ENCODE results near the gene ZNF518A.

The ZNF518A gene

GRCh38 chr10:96129387-96130325 lies at the start of gene ZNF518A:
TSS of gene ZNF518A (plus strand) at chr10:96130297. CDS start at chr10:96156323, 26,026 bp downstream.
- Histone ChIP-seq H3K27me3 (ENCODE audit: low read depth) (no peaks in the 10 kb centered on the region), H3K9me3 (no peaks in the 10 kb centered on the region), H3K36me3 (replicated peaks) (peaks cover 6% of the 10 kb centered on the region), H3K4me3 (peak within 1 kb of the TSS; percentile 65), H3K4me1 (peaks cover 2% of the 10 kb centered on the region)
- peak; percentile 86 to 93 for DNase-seq (ENCODE audit: low spot score in 2 of 2)
- in situ Hi-C loops (cut with MboI; ENCODE audit: low sequenced_read_pairs), result no loop called here

- Histone ChIP-seq H3K4me1 (peaks cover 8% of the 10 kb centered on the region), H3K4me3 (no peak overlapping the region), H3K36me3 (replicated peaks) (no peaks in the 10 kb centered on the region), H3K9me3 (no peaks in the 10 kb centered on the region), H3K27me3 (ENCODE audit: low read depth) (no peaks in the 10 kb centered on the region)
- DNase-seq (ENCODE audit: low spot score in 2 of 2), result no peak
- in situ Hi-C loops (cut with MboI; ENCODE audit: low sequenced_read_pairs), result no loop called here
Measured at GRCh38 chr10:96082153-96082552, 47.9 kb upstream of the ZNF518A start.

- Histone ChIP-seq H3K4me3 (no peak overlapping the region), H3K4me1 (peaks cover 3% of the 10 kb centered on the region; the same call in 1 of the 2 replicates), H3K9me3 (no peaks in the 10 kb centered on the region), H3K36me3 (replicated peaks) (no peaks in the 10 kb centered on the region), H3K27me3 (ENCODE audit: low read depth) (no peaks in the 10 kb centered on the region)
- in situ Hi-C loops (cut with MboI; ENCODE audit: low sequenced_read_pairs), result no loop called here
- no peak for DNase-seq (ENCODE audit: low spot score in 2 of 2)
Measured at GRCh38 chr10:96082748-96083147, 47.3 kb upstream of the ZNF518A start.

- in situ Hi-C loops (cut with MboI; ENCODE audit: low sequenced_read_pairs), result no loop called here
- H3K36me3 ChIP-seq (replicated peaks), result no peaks in the 10 kb centered on the region
- H3K27me3 ChIP-seq (ENCODE audit: low read depth), result no peaks in the 10 kb centered on the region
- H3K9me3 ChIP-seq, result no peaks in the 10 kb centered on the region
- H3K4me1 ChIP-seq, result no peaks in the 10 kb centered on the region
- no peak for DNase-seq (ENCODE audit: low spot score in 2 of 2)
- no peak overlapping the region for H3K4me3 ChIP-seq
Measured at GRCh38 chr10:96089116-96089515, 41.0 kb upstream of the ZNF518A start.

GRCh38 chr10:96089670-96090462 lies 40.2 kb upstream of the ZNF518A start:
- no peaks in the 10 kb centered on the region for H3K4me1 ChIP-seq
- no peak for DNase-seq (ENCODE audit: low spot score in 2 of 2)
- H3K9me3 ChIP-seq, result no peaks in the 10 kb centered on the region
- H3K4me3 ChIP-seq, result no peak overlapping the region
- in situ Hi-C loops (cut with MboI; ENCODE audit: low sequenced_read_pairs), result no loop called here
- H3K27me3 ChIP-seq (ENCODE audit: low read depth), result peaks cover 6% of the 10 kb centered on the region
- H3K36me3 ChIP-seq (replicated peaks), result no peaks in the 10 kb centered on the region

GRCh38 chr10:96090463-96090800 lies 39.7 kb upstream of the ZNF518A start:
- H3K4me1 ChIP-seq, result no peaks in the 10 kb centered on the region
- no peaks in the 10 kb centered on the region for H3K36me3 ChIP-seq (replicated peaks)
- in situ Hi-C loops (cut with MboI; ENCODE audit: low sequenced_read_pairs), result no loop called here
- H3K9me3 ChIP-seq, result no peaks in the 10 kb centered on the region
- H3K4me3 ChIP-seq, result no peak overlapping the region
- no peak for DNase-seq (ENCODE audit: low spot score in 2 of 2)
- H3K27me3 ChIP-seq (ENCODE audit: low read depth), result peaks cover 11% of the 10 kb centered on the region

- H3K27me3 ChIP-seq (ENCODE audit: low read depth), result peaks cover 11% of the 10 kb centered on the region
- no peak for DNase-seq (ENCODE audit: low spot score in 2 of 2)
- H3K9me3 ChIP-seq, result no peaks in the 10 kb centered on the region
- in situ Hi-C loops (cut with MboI; ENCODE audit: low sequenced_read_pairs), result no loop called here
- no peaks in the 10 kb centered on the region for H3K36me3 ChIP-seq (replicated peaks)
- no peaks in the 10 kb centered on the region for H3K4me1 ChIP-seq
- no peak overlapping the region for H3K4me3 ChIP-seq
Measured at GRCh38 chr10:96092999-96093767, 36.9 kb upstream of the ZNF518A start.

GRCh38 chr10:96093948-96094347 lies 36.1 kb upstream of the ZNF518A start:
- in situ Hi-C loops (cut with MboI; ENCODE audit: low sequenced_read_pairs), result no loop called here
- no peak for DNase-seq (ENCODE audit: low spot score in 2 of 2)
- peaks cover 11% of the 10 kb centered on the region for H3K27me3 ChIP-seq (ENCODE audit: low read depth)

GRCh38 chr10:96096958-96097357 lies 33.1 kb upstream of the ZNF518A start:
- H3K36me3 ChIP-seq (replicated peaks), result no peaks in the 10 kb centered on the region
- peaks cover 11% of the 10 kb centered on the region for H3K27me3 ChIP-seq (ENCODE audit: low read depth)
- no peaks in the 10 kb centered on the region for H3K4me1 ChIP-seq
- H3K9me3 ChIP-seq, result no peaks in the 10 kb centered on the region
- no peak overlapping the region for H3K4me3 ChIP-seq
- no peak for DNase-seq (ENCODE audit: low spot score in 2 of 2)
- in situ Hi-C loops (cut with MboI; ENCODE audit: low sequenced_read_pairs), result no loop called here

More at GRCh38 chr10:96093948-96094347, 36.1 kb upstream of the ZNF518A start:
- H3K36me3 ChIP-seq (replicated peaks), result no peaks in the 10 kb centered on the region
- no peaks in the 10 kb centered on the region for H3K4me1 ChIP-seq
- H3K4me3 ChIP-seq, result no peak overlapping the region
- no peaks in the 10 kb centered on the region for H3K9me3 ChIP-seq

GRCh38 chr10:96097865-96098264 lies 32.2 kb upstream of the ZNF518A start:
- H3K36me3 ChIP-seq (replicated peaks), result no peaks in the 10 kb centered on the region
- H3K27me3 ChIP-seq (ENCODE audit: low read depth), result peaks cover 11% of the 10 kb centered on the region

GRCh38 chr10:96107623-96108038 lies 22.5 kb upstream of the ZNF518A start:
- DNase-seq (ENCODE audit: low spot score in 2 of 2), result no peak
- Histone ChIP-seq H3K9me3 (no peaks in the 10 kb centered on the region), H3K36me3 (replicated peaks) (no peaks in the 10 kb centered on the region), H3K27me3 (ENCODE audit: low read depth) (no peaks in the 10 kb centered on the region), H3K4me3 (no peak overlapping the region), H3K4me1 (no peaks in the 10 kb centered on the region)
- in situ Hi-C loops (cut with MboI; ENCODE audit: low sequenced_read_pairs), result no loop called here

More at GRCh38 chr10:96097865-96098264, 32.2 kb upstream of the ZNF518A start:
- in situ Hi-C loops (cut with MboI; ENCODE audit: low sequenced_read_pairs), result no loop called here
- H3K4me3 ChIP-seq, result no peak overlapping the region
- no peaks in the 10 kb centered on the region for H3K4me1 ChIP-seq
- no peaks in the 10 kb centered on the region for H3K9me3 ChIP-seq
- no peak for DNase-seq (ENCODE audit: low spot score in 2 of 2)

- peaks cover 6% of the 10 kb centered on the region; the same call in 1 of the 2 replicates for H3K27me3 ChIP-seq (ENCODE audit: low read depth)
- in situ Hi-C loops (cut with MboI; ENCODE audit: low sequenced_read_pairs), result no loop called here
- H3K36me3 ChIP-seq (replicated peaks), result no peaks in the 10 kb centered on the region
- H3K9me3 ChIP-seq, result no peaks in the 10 kb centered on the region
- no peaks in the 10 kb centered on the region for H3K4me1 ChIP-seq
- H3K4me3 ChIP-seq, result no peak overlapping the region
- no peak for DNase-seq (ENCODE audit: low spot score in 2 of 2)
Measured at GRCh38 chr10:96112531-96112930, 17.6 kb upstream of the ZNF518A start.

GRCh38 chr10:96118604-96119450 lies 11.3 kb upstream of the ZNF518A start:
- no peaks in the 10 kb centered on the region for H3K4me1 ChIP-seq

More at GRCh38 chr10:96118604-96119450, 11.3 kb upstream of the ZNF518A start:
- no peak for DNase-seq (ENCODE audit: low spot score in 2 of 2)
- H3K36me3 ChIP-seq (replicated peaks), result no peaks in the 10 kb centered on the region
- in situ Hi-C loops (cut with MboI; ENCODE audit: low sequenced_read_pairs), result no loop called here
- H3K4me3 ChIP-seq, result no peak overlapping the region
- H3K27me3 ChIP-seq (ENCODE audit: low read depth), result peaks cover 6% of the 10 kb centered on the region; the same call in 1 of the 2 replicates
- H3K9me3 ChIP-seq, result no peaks in the 10 kb centered on the region
